OCI-LY7 (cell line): Measurements from ENCODE around the gene ATP2B1. TPM values are rescaled to one million over a fixed set of nuclear protein-coding genes. Genes with fewer than 3 reads are reported as not detected.

ENCODE experiments used
- BruUV-seq: library from RNA; stranded (reverse); fragments of 400-500 nt; replicated peaks from 2 replicates; lab custom pipeline; 2021; lab: Mats Ljungman, UMichigan
- CTCF ChIA-PET: fragments of 300-600 bp; sonication (Branson Sonifier 250); formaldehyde crosslinking; loops from one replicate; lab custom pipeline; 2022; ENCODE audit warnings: antibody characterized with exemption; ENCODE audit not compliant: unreplicated experiment; lab: Charles Lee
- POLR2A ChIA-PET: fragments of 300-600 bp; sonication (Branson Sonifier 250); formaldehyde crosslinking; loops from one replicate; lab custom pipeline; 2022; ENCODE audit warnings: antibody characterized with exemption; lab: Charles Lee
- DNase-seq: peaks from one replicate; pipeline ENCODE4 v3.0.0-alpha.2; 2015; ENCODE audit warnings: low spot score
- H2AFZ ChIP-seq: fragments of 200-600 bp; sonication (generic), shearing (Covaris generic); 2 replicates; pipeline ENCODE4 v1.6.1; 2014; ENCODE audit warnings: mild to moderate bottlenecking, antibody characterized with exemption, low read length, moderate library complexity
- H3K27ac ChIP-seq: fragments of 200-600 bp; sonication (generic); 2 replicates; pipeline ENCODE4 v1.5.1; 2014; ENCODE audit warnings: mixed run types, low read depth, mild to moderate bottlenecking, moderate library complexity, low read length, inconsistent platforms; ENCODE audit not compliant: poor library complexity, severe bottlenecking
- H3K36me3 ChIP-seq: fragments of 200-600 bp; sonication (generic); 2 replicates; pipeline ENCODE4 v1.6.1; 2014; ENCODE audit warnings: mild to moderate bottlenecking, antibody characterized with exemption, low read length, moderate library complexity, mixed read lengths; ENCODE audit not compliant: insufficient read depth
- H3K4me1 ChIP-seq: fragments of 200-600 bp; sonication (generic); 2 replicates; pipeline ENCODE4 v1.5.1; 2014; ENCODE audit warnings: mild to moderate bottlenecking, low read length; ENCODE audit not compliant: insufficient read depth, poor library complexity, severe bottlenecking
- H3K4me2 ChIP-seq: fragments of 200-600 bp; sonication (generic); 2 replicates; pipeline ENCODE4 v1.6.1; 2014; ENCODE audit warnings: mild to moderate bottlenecking, low read length
- H3K4me3 ChIP-seq: fragments of 200-600 bp; sonication (generic); 2 replicates; pipeline ENCODE4 v1.5.1; 2014; ENCODE audit warnings: mild to moderate bottlenecking, low read depth, low read length; ENCODE audit not compliant: poor library complexity, severe bottlenecking
- H3K79me2 ChIP-seq: fragments of 200-600 bp; sonication (generic); 2 replicates; pipeline ENCODE4 v1.6.1; 2016; ENCODE audit warnings: low read depth, mild to moderate bottlenecking, low read length, moderate library complexity, mixed read lengths; ENCODE audit not compliant: insufficient read depth
- H3K9me2 ChIP-seq: fragments of 200-600 bp; sonication (generic); 2 replicates; pipeline ENCODE4 v1.6.1; 2016; ENCODE audit warnings: mild to moderate bottlenecking, low read length, mixed read lengths; ENCODE audit not compliant: insufficient read depth
- H3K9me3 ChIP-seq: fragments of 200-600 bp; sonication (generic); 2 replicates; pipeline ENCODE4 v1.6.1; 2014; ENCODE audit warnings: mild to moderate bottlenecking, mixed run types, low read length, mixed read lengths
- H4K20me1 ChIP-seq: fragments of 200-600 bp; sonication (generic); 2 replicates; pipeline ENCODE4 v1.6.1; 2014; ENCODE audit warnings: mild to moderate bottlenecking, antibody characterized with exemption, low read length, moderate library complexity, mixed read lengths; ENCODE audit not compliant: insufficient read depth
- EZH2phosphoT487 ChIP-seq: fragments of 200-600 bp; sonication (generic); IDR thresholded peaks from 2 replicates; pipeline ENCODE4 v1.6.1; 2018; ENCODE audit warnings: low read depth, borderline replicate concordance, mild to moderate bottlenecking, mixed run types, antibody characterized with exemption, low read length, moderate library complexity, mixed read lengths
- intact Hi-C: fragments of 100-400 bp; cut with micrococcal nuclease; formaldehyde crosslinking; loops from one replicate; pipeline ENCODE4 v1.10.0; 2022; ENCODE audit not compliant: unreplicated experiment
- total RNA-seq, 2 experiments: library from RNA; depleted of rRNA in 1 of 2; stranded (reverse); fragments of >200 nt in 1 of 2; shearing (Covaris generic) in 1 of 2; gene quantifications; 2 replicates each; pipeline ENCODE4 v1.2.3, GENCODE V29; 2014 to 2022
- TF ChIP-seq, protein P1 (sequence below): fragments of 200-600 bp; sonication (generic); conservative IDR thresholded peaks from 2 replicates; pipeline ENCODE4 v1.5.1; 2014; ENCODE audit warnings: mild to moderate bottlenecking, antibody characterized with exemption, low read length, moderate library complexity, mixed read lengths

Gene ATP2B1
- total RNA-seq, 2 experiments from 2014 or later, result 58.5 to 74.9 TPM

DNA sequence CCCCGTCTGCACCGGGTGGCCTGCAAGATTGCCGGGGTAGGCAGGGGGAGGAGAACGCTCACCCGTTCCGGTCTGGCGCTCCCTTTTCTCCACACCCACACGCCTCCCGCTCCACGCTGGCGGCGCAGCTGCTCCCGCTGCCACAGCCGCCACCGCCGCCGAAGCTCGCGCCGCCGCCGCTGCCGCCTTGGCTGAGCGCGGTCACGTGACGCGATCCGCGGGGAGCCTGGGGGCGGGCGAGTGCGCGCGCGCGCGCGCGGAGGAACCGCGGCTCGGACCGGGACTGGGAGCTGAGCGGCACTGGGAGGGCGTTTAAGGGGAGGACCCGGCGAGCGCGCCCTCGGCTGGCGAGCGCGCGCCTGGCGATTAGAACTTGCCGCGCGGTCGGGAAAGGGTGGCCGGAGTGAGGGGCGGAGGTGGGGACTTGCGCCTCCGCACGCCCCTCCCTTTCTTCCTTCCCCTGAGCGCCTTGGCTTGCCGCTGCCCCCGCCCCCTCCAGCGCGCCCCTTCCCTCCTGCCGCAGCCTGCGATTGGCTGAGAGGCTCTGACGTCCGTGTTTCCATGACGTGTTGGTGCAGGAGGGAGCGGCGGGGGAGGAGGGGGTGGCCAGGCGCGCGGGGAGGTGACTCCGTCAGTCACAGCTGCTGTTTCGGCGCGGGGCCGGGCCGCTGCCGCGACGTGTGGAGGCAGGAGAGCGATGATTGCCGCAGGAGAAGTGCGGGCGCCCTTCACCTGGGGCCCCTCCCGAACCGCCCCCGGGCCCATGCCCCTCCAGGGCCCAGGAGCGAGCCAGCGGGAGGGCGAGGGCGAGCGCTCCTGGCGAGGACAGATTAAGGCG lies 738 bp upstream of the ATP2B1 start:
- H4K20me1 ChIP-seq, result peaks cover 32% of the 10 kb centered on the region
- no peak for TF ChIP-seq EZH2phosphoT487
- TF ChIP-seq, protein P1, sequence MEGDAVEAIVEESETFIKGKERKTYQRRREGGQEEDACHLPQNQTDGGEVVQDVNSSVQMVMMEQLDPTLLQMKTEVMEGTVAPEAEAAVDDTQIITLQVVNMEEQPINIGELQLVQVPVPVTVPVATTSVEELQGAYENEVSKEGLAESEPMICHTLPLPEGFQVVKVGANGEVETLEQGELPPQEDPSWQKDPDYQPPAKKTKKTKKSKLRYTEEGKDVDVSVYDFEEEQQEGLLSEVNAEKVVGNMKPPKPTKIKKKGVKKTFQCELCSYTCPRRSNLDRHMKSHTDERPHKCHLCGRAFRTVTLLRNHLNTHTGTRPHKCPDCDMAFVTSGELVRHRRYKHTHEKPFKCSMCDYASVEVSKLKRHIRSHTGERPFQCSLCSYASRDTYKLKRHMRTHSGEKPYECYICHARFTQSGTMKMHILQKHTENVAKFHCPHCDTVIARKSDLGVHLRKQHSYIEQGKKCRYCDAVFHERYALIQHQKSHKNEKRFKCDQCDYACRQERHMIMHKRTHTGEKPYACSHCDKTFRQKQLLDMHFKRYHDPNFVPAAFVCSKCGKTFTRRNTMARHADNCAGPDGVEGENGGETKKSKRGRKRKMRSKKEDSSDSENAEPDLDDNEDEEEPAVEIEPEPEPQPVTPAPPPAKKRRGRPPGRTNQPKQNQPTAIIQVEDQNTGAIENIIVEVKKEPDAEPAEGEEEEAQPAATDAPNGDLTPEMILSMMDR, result no peak
- H2AFZ ChIP-seq, result peak overlapping the region; percentile 71
- H3K4me3 ChIP-seq, result peak overlapping the region; percentile 94
- no peaks in the 10 kb centered on the region for H3K9me3 ChIP-seq
- H3K4me1 ChIP-seq, result peaks cover 33% of the 10 kb centered on the region
- ChIA-PET POLR2A (interaction anchor here (0.7 to 2.2 kb wide), 11 partner anchors 11 to 464 kb away, joined by 3 to 17 read pairs (median 4); no protein-coding TSS in a partner anchor), CTCF (interaction anchor here (0.8 kb wide), 1 partner anchor 24 kb away, joined by 4 read pairs; no protein-coding TSS in a partner anchor)
- peak; percentile 98 for DNase-seq
- peak overlapping the region; percentile 87 for H3K27ac ChIP-seq
- no peaks in the 10 kb centered on the region for H3K36me3 ChIP-seq
- peaks cover 45% of the 10 kb centered on the region for H3K79me2 ChIP-seq
- no TSS peak for BruUV-seq
- no peaks in the 10 kb centered on the region for H3K9me2 ChIP-seq
- H3K4me2 ChIP-seq, result peak overlapping the region; percentile 79
- intact Hi-C loops, result loop anchor here (1.0 to 5.0 kb wide), 9 partner anchors 133 to 393 kb away; partner anchors contain the start of genes DUSP6 and GALNT4

DNA sequence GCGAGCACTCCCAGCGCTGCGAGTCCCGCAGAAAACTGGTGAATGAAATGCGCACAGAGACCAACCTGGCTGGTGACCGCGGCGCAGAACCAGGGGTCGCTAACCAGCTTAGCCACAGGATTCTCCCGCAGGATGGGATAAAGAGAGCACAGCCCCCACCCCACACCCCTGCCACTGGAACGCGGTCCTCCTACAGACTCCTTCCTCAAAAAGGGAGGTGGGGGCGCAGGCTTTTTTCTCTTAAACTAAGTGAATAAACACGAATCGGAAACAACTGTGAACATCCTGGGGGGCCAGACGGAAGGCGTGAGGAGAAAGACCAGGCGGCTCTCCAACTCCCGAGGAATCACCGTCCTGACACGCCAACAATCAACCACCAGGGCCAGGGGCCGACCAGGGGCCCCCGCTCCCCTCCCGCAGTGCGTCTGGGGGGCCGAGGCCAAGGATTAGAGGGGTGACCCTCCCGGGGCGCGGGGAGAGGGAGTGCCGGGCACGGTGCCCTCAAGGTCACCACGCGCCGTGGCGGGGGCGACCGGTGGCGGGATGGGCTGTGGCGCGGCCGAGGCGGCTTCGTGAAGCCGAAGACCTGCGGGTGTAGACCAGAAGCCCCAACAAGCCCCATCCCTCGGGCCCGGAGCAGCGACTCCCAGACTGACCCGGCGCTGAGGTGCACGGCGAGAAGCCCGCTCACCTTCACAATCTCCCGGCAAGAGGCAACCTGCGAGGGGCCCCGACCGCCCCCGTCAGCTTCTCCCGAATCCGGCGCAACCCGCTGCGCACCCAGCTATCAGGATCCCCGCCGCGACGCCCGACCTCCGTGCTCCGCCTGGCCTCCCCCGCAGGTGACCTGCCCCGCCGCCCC lies 704 bp downstream of the ATP2B1 start:
- TF ChIP-seq, protein P1, result no peak
- no peak for TF ChIP-seq EZH2phosphoT487
- H4K20me1 ChIP-seq, result peaks cover 43% of the 10 kb centered on the region
- H3K9me2 ChIP-seq, result no peaks in the 10 kb centered on the region
- intact Hi-C loops, result loop anchor here (2.0 to 5.0 kb wide), 8 partner anchors 134 to 395 kb away; partner anchors contain the start of genes DUSP6 and GALNT4
- BruUV-seq, result no TSS peak
- H3K36me3 ChIP-seq, result no peaks in the 10 kb centered on the region
- CTCF ChIA-PET, result no interaction called here
- peaks cover 46% of the 10 kb centered on the region for H3K4me1 ChIP-seq
- peak overlapping the region; percentile 81 for H3K4me2 ChIP-seq
- POLR2A ChIA-PET, result interaction anchor here (0.7 to 4.1 kb wide), 9 partner anchors 9 to 220 kb away, joined by 3 to 22 read pairs (median 5); no protein-coding TSS in a partner anchor
- peak overlapping the region; percentile 94 for H3K4me3 ChIP-seq
- peak; percentile 63 for DNase-seq
- H3K9me3 ChIP-seq, result no peaks in the 10 kb centered on the region
- H2AFZ ChIP-seq, result no peak overlapping the region
- H3K27ac ChIP-seq, result peak overlapping the region; percentile 87
- H3K79me2 ChIP-seq, result peaks cover 59% of the 10 kb centered on the region
